Bronchial epithelial cell (primary cell): ENCODE measurements around the gene MAP3K20. TPM values are rescaled to one million over a fixed set of nuclear protein-coding genes. Genes with fewer than 3 reads are reported as not detected.
"Not testable (repeated sequence)": the region's sequence is repeated elsewhere in the genome, so short reads cannot be mapped to it uniquely, and the experiment has no call there.

ENCODE experiments used
- DNase-seq: peaks from one replicate; pipeline ENCODE4 v3.0.0-alpha.2; 2010; ENCODE audit warnings: low read depth
- FAIRE-seq: peaks from 2 replicates; lab custom pipeline; 2011; peaks lifted over from hg19 to GRCh38; lab: Jason Lieb, UNC
- H3K27me3 ChIP-seq: 2 replicates; pipeline ENCODE4 v1.5.1; 2011; ENCODE audit warnings: low read length; ENCODE audit not compliant: control insufficient read depth, insufficient read depth
- H3K36me3 ChIP-seq: 2 replicates; pipeline ENCODE4 v1.5.1; 2011; ENCODE audit warnings: low read length; ENCODE audit not compliant: control insufficient read depth, insufficient read depth
- H3K4me3 ChIP-seq: 2 replicates; pipeline ENCODE4 v1.5.1; 2011; ENCODE audit warnings: mild to moderate bottlenecking, low read depth, low read length, control low read depth
- CTCF ChIP-seq: IDR thresholded peaks from 2 replicates; pipeline ENCODE4 v1.5.1; 2011; ENCODE audit warnings: mild to moderate bottlenecking, moderate library complexity, low read length, control low read depth, inconsistent platforms; ENCODE audit not compliant: insufficient read depth, severe bottlenecking
- total RNA-seq: library from RNA; depleted of rRNA; stranded (reverse); fragments of >200 nt; gene quantifications from 2 replicates; pipeline ENCODE4 v1.2.1, GENCODE V29; 2014

The MAP3K20 gene
- total RNA-seq, 1 donor from 2014 or later: 43.2 TPM

GRCh38 chr2:173157676-173158293, 82.1 kb downstream of the MAP3K20 start:
- Histone ChIP-seq H3K27me3 (no peaks in the 10 kb centered on the region), H3K36me3 (no peaks in the 10 kb centered on the region), H3K4me3 (no peak overlapping the region)
- no peak for TF ChIP-seq CTCF
- DNase-seq (peak; percentile 38), FAIRE-seq (no peak)

- FAIRE-seq: no peak
- TF ChIP-seq CTCF: no peak
- no peak overlapping the region for H3K4me3 ChIP-seq
- peak; percentile 100 for DNase-seq
- no peaks in the 10 kb centered on the region for H3K36me3 ChIP-seq
- no peaks in the 10 kb centered on the region for H3K27me3 ChIP-seq
Measured at GRCh38 chr2:173159791-173160463, 84.3 kb downstream of the MAP3K20 start.

- no peak for FAIRE-seq
Measured at GRCh38 chr2:173160618-173161017, 85.0 kb downstream of the MAP3K20 start.

GRCh38 chr2:173161040-173161439, 85.4 kb downstream of the MAP3K20 start:
- no peak for FAIRE-seq
- DNase-seq: no peak
- Histone ChIP-seq H3K4me3 (no peak overlapping the region), H3K36me3 (no peaks in the 10 kb centered on the region), H3K27me3 (no peaks in the 10 kb centered on the region)
- no peak for TF ChIP-seq CTCF

More at GRCh38 chr2:173160618-173161017, 85.0 kb downstream of the MAP3K20 start:
- no peaks in the 10 kb centered on the region for H3K36me3 ChIP-seq
- DNase-seq: no peak
- TF ChIP-seq CTCF: no peak
- H3K4me3 ChIP-seq: no peak overlapping the region
- no peaks in the 10 kb centered on the region for H3K27me3 ChIP-seq

GRCh38 chr2:173161507-173161906, 85.9 kb downstream of the MAP3K20 start:
- no peak for FAIRE-seq
- Histone ChIP-seq H3K36me3 (no peaks in the 10 kb centered on the region), H3K4me3 (no peak overlapping the region), H3K27me3 (no peaks in the 10 kb centered on the region)
- DNase-seq: no peak
- no peak for TF ChIP-seq CTCF

GRCh38 chr2:173163357-173163756, 87.7 kb downstream of the MAP3K20 start:
- not testable (repeated sequence) for H3K27me3 ChIP-seq, FAIRE-seq, H3K4me3 ChIP-seq, DNase-seq, H3K36me3 ChIP-seq
